ENCODE measurements around the gene STAC. TPM values are rescaled to one million over a fixed set of nuclear protein-coding genes. Genes with fewer than 3 reads are reported as not detected.

The STAC gene
- polyA plus RNA-seq, 1 donor: 1.8 TPM

GRCh38 chr3:36409862-36410261 is 29.6 kb downstream of the STAC start:
- DNase-seq: no peak
- Histone ChIP-seq H3K36me3 (ENCODE audit: control insufficient read depth, insufficient read depth, low read length) (no peaks in the 10 kb centered on the region), H3K27me3 (ENCODE audit: control insufficient read depth, insufficient read depth, low read length) (no peaks in the 10 kb centered on the region), H3K27ac (ENCODE audit: low read length) (no peak overlapping the region), H3K9me3 (ENCODE audit: control insufficient read depth, low read depth, low read length) (no peaks in the 10 kb centered on the region), H3K4me1 (ENCODE audit: control insufficient read depth, insufficient read depth, low read length) (no peaks in the 10 kb centered on the region), H3K4me3 (ENCODE audit: low read length) (no peak overlapping the region)
- 77% methylated on average over 2 of the region's 2 CpGs for WGBS (ENCODE audit: insufficient coverage, low lambda C conversion rate)

- WGBS (ENCODE audit: insufficient coverage, low lambda C conversion rate): no CpG with 5 or more reads among the region's 1 CpG
- no peak overlapping the region for H3K27ac ChIP-seq (ENCODE audit: low read length)
- H3K4me1 ChIP-seq (ENCODE audit: control insufficient read depth, insufficient read depth, low read length): no peaks in the 10 kb centered on the region
- no peaks in the 10 kb centered on the region for H3K36me3 ChIP-seq (ENCODE audit: control insufficient read depth, insufficient read depth, low read length)
- DNase-seq: no peak
- no peak overlapping the region for H3K4me3 ChIP-seq (ENCODE audit: low read length)
- H3K27me3 ChIP-seq (ENCODE audit: control insufficient read depth, insufficient read depth, low read length): no peaks in the 10 kb centered on the region
- no peaks in the 10 kb centered on the region for H3K9me3 ChIP-seq (ENCODE audit: control insufficient read depth, low read depth, low read length)
These were observed 31.3 kb downstream of the STAC start for GRCh38 chr3:36411587-36411986.

- no peak for DNase-seq
- Histone ChIP-seq H3K27ac (ENCODE audit: low read length) (no peak overlapping the region), H3K4me1 (ENCODE audit: control insufficient read depth, insufficient read depth, low read length) (no peaks in the 10 kb centered on the region), H3K27me3 (ENCODE audit: control insufficient read depth, insufficient read depth, low read length) (no peaks in the 10 kb centered on the region), H3K9me3 (ENCODE audit: control insufficient read depth, low read depth, low read length) (no peaks in the 10 kb centered on the region), H3K4me3 (ENCODE audit: low read length) (no peak overlapping the region), H3K36me3 (ENCODE audit: control insufficient read depth, insufficient read depth, low read length) (no peaks in the 10 kb centered on the region)
- 43% methylated on average over 1 of the region's 1 CpG for WGBS (ENCODE audit: insufficient coverage, low lambda C conversion rate)
These were observed 36.3 kb downstream of the STAC start for GRCh38 chr3:36416599-36416998.

- DNase-seq: no peak
- Histone ChIP-seq H3K9me3 (ENCODE audit: control insufficient read depth, low read depth, low read length) (no peaks in the 10 kb centered on the region), H3K27me3 (ENCODE audit: control insufficient read depth, insufficient read depth, low read length) (no peaks in the 10 kb centered on the region), H3K36me3 (ENCODE audit: control insufficient read depth, insufficient read depth, low read length) (no peaks in the 10 kb centered on the region), H3K4me3 (ENCODE audit: low read length) (no peak overlapping the region), H3K27ac (ENCODE audit: low read length) (no peak overlapping the region), H3K4me1 (ENCODE audit: control insufficient read depth, insufficient read depth, low read length) (no peaks in the 10 kb centered on the region)
- WGBS (ENCODE audit: insufficient coverage, low lambda C conversion rate): no CpG with 5 or more reads among the region's 2 CpGs
These were observed 36.9 kb downstream of the STAC start for GRCh38 chr3:36417237-36417636.

GRCh38 chr3:36418296-36418695 is 38.0 kb downstream of the STAC start:
- no peaks in the 10 kb centered on the region for H3K4me1 ChIP-seq (ENCODE audit: control insufficient read depth, insufficient read depth, low read length)
- 60% methylated on average over 1 of the region's 1 CpG for WGBS (ENCODE audit: insufficient coverage, low lambda C conversion rate)
- no peak overlapping the region for H3K27ac ChIP-seq (ENCODE audit: low read length)
- H3K9me3 ChIP-seq (ENCODE audit: control insufficient read depth, low read depth, low read length): no peaks in the 10 kb centered on the region
- no peaks in the 10 kb centered on the region for H3K27me3 ChIP-seq (ENCODE audit: control insufficient read depth, insufficient read depth, low read length)
- no peak overlapping the region for H3K4me3 ChIP-seq (ENCODE audit: low read length)
- no peak for DNase-seq
- no peaks in the 10 kb centered on the region for H3K36me3 ChIP-seq (ENCODE audit: control insufficient read depth, insufficient read depth, low read length)

- Histone ChIP-seq H3K9me3 (ENCODE audit: control insufficient read depth, low read depth, low read length) (no peaks in the 10 kb centered on the region), H3K27me3 (ENCODE audit: control insufficient read depth, insufficient read depth, low read length) (no peaks in the 10 kb centered on the region), H3K4me1 (ENCODE audit: control insufficient read depth, insufficient read depth, low read length) (no peaks in the 10 kb centered on the region), H3K4me3 (ENCODE audit: low read length) (no peak overlapping the region), H3K36me3 (ENCODE audit: control insufficient read depth, insufficient read depth, low read length) (no peaks in the 10 kb centered on the region), H3K27ac (ENCODE audit: low read length) (no peak overlapping the region)
- 85% methylated on average over 2 of the region's 4 CpGs for WGBS (ENCODE audit: insufficient coverage, low lambda C conversion rate)
- DNase-seq: no peak
These were observed 48.1 kb downstream of the STAC start for GRCh38 chr3:36428445-36428844.

GRCh38 chr3:36429986-36430485 is 49.7 kb downstream of the STAC start:
- H3K27me3 ChIP-seq (ENCODE audit: control insufficient read depth, insufficient read depth, low read length): no peaks in the 10 kb centered on the region
- H3K36me3 ChIP-seq (ENCODE audit: control insufficient read depth, insufficient read depth, low read length): no peaks in the 10 kb centered on the region
- H3K4me3 ChIP-seq (ENCODE audit: low read length): no peak overlapping the region
- H3K4me1 ChIP-seq (ENCODE audit: control insufficient read depth, insufficient read depth, low read length): no peaks in the 10 kb centered on the region
- 100% methylated on average over 2 of the region's 3 CpGs for WGBS (ENCODE audit: insufficient coverage, low lambda C conversion rate)
- no peak for DNase-seq
- no peaks in the 10 kb centered on the region for H3K9me3 ChIP-seq (ENCODE audit: control insufficient read depth, low read depth, low read length)
- no peak overlapping the region for H3K27ac ChIP-seq (ENCODE audit: low read length)

GRCh38 chr3:36433511-36433910 is 53.2 kb downstream of the STAC start:
- Histone ChIP-seq H3K4me3 (ENCODE audit: low read length) (no peak overlapping the region), H3K36me3 (ENCODE audit: control insufficient read depth, insufficient read depth, low read length) (no peaks in the 10 kb centered on the region)
- no peak for DNase-seq

GRCh38 chr3:36434687-36435426 is 54.6 kb downstream of the STAC start:
- no peaks in the 10 kb centered on the region for H3K4me1 ChIP-seq (ENCODE audit: control insufficient read depth, insufficient read depth, low read length)
- no peaks in the 10 kb centered on the region for H3K27me3 ChIP-seq (ENCODE audit: control insufficient read depth, insufficient read depth, low read length)
- no peaks in the 10 kb centered on the region for H3K36me3 ChIP-seq (ENCODE audit: control insufficient read depth, insufficient read depth, low read length)
- WGBS (ENCODE audit: insufficient coverage, low lambda C conversion rate): no CpG with 5 or more reads among the region's 2 CpGs
- no peak overlapping the region for H3K27ac ChIP-seq (ENCODE audit: low read length)
- H3K9me3 ChIP-seq (ENCODE audit: control insufficient read depth, low read depth, low read length): no peaks in the 10 kb centered on the region
- no peak overlapping the region for H3K4me3 ChIP-seq (ENCODE audit: low read length)
- DNase-seq: no peak

More at GRCh38 chr3:36433511-36433910, 53.2 kb downstream of the STAC start:
- H3K4me1 ChIP-seq (ENCODE audit: control insufficient read depth, insufficient read depth, low read length): no peaks in the 10 kb centered on the region
- no peak overlapping the region for H3K27ac ChIP-seq (ENCODE audit: low read length)
- no peaks in the 10 kb centered on the region for H3K9me3 ChIP-seq (ENCODE audit: control insufficient read depth, low read depth, low read length)
- H3K27me3 ChIP-seq (ENCODE audit: control insufficient read depth, insufficient read depth, low read length): no peaks in the 10 kb centered on the region

GRCh38 chr3:36443028-36443686 is 62.9 kb downstream of the STAC start:
- Histone ChIP-seq H3K36me3 (ENCODE audit: control insufficient read depth, insufficient read depth, low read length) (no peaks in the 10 kb centered on the region), H3K4me1 (ENCODE audit: control insufficient read depth, insufficient read depth, low read length) (no peaks in the 10 kb centered on the region), H3K27me3 (ENCODE audit: control insufficient read depth, insufficient read depth, low read length) (no peaks in the 10 kb centered on the region), H3K9me3 (ENCODE audit: control insufficient read depth, low read depth, low read length) (no peaks in the 10 kb centered on the region), H3K4me3 (ENCODE audit: low read length) (no peak overlapping the region), H3K27ac (ENCODE audit: low read length) (no peak overlapping the region)
- WGBS (ENCODE audit: insufficient coverage, low lambda C conversion rate): no CpG with 5 or more reads among the region's 10 CpGs
- DNase-seq: no peak

- WGBS (ENCODE audit: insufficient coverage, low lambda C conversion rate): no CpG with 5 or more reads among the region's 1 CpG
- Histone ChIP-seq H3K9me3 (ENCODE audit: control insufficient read depth, low read depth, low read length) (no peaks in the 10 kb centered on the region), H3K4me1 (ENCODE audit: control insufficient read depth, insufficient read depth, low read length) (no peaks in the 10 kb centered on the region), H3K27ac (ENCODE audit: low read length) (no peak overlapping the region), H3K36me3 (ENCODE audit: control insufficient read depth, insufficient read depth, low read length) (no peaks in the 10 kb centered on the region), H3K4me3 (ENCODE audit: low read length) (no peak overlapping the region), H3K27me3 (ENCODE audit: control insufficient read depth, insufficient read depth, low read length) (no peaks in the 10 kb centered on the region)
- no peak for DNase-seq
These were observed 64.6 kb downstream of the STAC start for GRCh38 chr3:36444909-36445308.
